Measurements from ENCODE around the gene GBX2. TPM values are rescaled to one million over a fixed set of nuclear protein-coding genes. Genes with fewer than 3 reads are reported as not detected.

The GBX2 gene
- total RNA-seq, 1 donor from 2014 or later: not detected

- no peak for FAIRE-seq
- TF ChIP-seq, protein P1, sequence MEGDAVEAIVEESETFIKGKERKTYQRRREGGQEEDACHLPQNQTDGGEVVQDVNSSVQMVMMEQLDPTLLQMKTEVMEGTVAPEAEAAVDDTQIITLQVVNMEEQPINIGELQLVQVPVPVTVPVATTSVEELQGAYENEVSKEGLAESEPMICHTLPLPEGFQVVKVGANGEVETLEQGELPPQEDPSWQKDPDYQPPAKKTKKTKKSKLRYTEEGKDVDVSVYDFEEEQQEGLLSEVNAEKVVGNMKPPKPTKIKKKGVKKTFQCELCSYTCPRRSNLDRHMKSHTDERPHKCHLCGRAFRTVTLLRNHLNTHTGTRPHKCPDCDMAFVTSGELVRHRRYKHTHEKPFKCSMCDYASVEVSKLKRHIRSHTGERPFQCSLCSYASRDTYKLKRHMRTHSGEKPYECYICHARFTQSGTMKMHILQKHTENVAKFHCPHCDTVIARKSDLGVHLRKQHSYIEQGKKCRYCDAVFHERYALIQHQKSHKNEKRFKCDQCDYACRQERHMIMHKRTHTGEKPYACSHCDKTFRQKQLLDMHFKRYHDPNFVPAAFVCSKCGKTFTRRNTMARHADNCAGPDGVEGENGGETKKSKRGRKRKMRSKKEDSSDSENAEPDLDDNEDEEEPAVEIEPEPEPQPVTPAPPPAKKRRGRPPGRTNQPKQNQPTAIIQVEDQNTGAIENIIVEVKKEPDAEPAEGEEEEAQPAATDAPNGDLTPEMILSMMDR (IDR thresholded peaks at IDR 0.05; ENCODE audit: insufficient read depth, low read length, severe bottlenecking): no peak
- Histone ChIP-seq H3K27me3 (ENCODE audit: control insufficient read depth, insufficient read depth, low read length) (peaks cover 22% of the 10 kb centered on the region), H3K4me3 (ENCODE audit: low read depth, low read length) (no peak overlapping the region), H3K36me3 (ENCODE audit: control insufficient read depth, insufficient read depth, low read length) (no peaks in the 10 kb centered on the region)
- DNase-seq (ENCODE audit: low read depth): no peak
Observed at GRCh38 chr2:236158969-236159777, 9.0 kb downstream of the GBX2 start.

DNA sequence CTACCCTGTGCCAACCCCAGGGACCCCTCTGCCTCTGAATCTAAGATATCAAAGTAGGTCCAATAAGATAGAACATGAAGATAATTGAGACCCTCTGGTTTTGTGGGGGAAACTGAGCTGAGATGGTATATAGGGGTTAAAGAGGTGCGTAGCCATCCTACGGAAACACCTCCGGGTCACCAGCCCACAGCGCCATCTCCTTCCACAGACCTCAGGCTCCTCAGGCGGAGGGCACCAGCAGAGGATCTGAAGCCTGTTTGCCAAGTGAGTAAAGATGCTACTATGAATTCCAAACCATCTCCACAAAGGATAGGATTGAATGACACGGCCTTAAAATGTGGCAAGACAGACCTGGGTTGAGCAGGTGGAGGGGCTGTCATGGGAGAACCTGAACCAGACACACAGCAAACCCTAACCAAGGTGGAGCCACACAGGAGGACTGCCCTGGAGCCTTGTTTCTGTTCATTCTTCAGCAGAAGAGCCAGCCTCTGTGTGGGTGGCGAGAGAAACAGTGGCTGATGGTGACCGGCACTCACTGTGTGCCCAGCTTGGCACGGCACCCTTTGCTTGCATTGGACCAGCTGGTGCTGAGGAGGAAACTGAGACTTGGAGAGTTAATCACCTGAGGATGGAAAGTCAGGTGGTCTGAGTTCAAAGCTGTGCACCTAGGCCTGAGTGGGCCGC is 10.2 kb downstream of the GBX2 start:
- Histone ChIP-seq H3K27me3 (ENCODE audit: control insufficient read depth, insufficient read depth, low read length) (peaks cover 16% of the 10 kb centered on the region), H3K36me3 (ENCODE audit: control insufficient read depth, insufficient read depth, low read length) (no peaks in the 10 kb centered on the region), H3K4me3 (ENCODE audit: low read depth, low read length) (no peak overlapping the region)
- TF ChIP-seq, protein P1 (IDR thresholded peaks at IDR 0.05; ENCODE audit: insufficient read depth, low read length, severe bottlenecking): no peak
- FAIRE-seq (peak; percentile 43), DNase-seq (ENCODE audit: low read depth) (no peak)

DNA sequence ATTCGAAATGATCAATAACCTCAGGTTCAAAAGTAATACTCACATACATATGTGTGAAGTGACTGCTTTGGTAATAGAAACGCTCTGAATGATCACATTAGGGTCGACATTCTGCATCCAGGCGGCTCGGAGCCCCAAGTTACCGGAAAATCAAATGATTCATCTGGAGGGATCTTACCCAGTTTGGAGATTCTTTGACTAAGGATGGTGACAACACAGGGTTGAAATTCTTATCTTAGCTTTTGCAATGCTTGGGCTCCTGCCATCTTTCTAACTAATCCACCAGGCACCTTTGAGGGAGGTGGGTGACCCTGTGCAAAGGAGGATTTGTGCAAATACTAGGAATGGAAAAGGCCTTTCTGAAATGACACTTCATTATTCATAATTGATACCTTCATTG is 10.8 kb downstream of the GBX2 start:
- H3K27me3 ChIP-seq (ENCODE audit: control insufficient read depth, insufficient read depth, low read length): peaks cover 16% of the 10 kb centered on the region
- DNase-seq (ENCODE audit: low read depth) (no peak), FAIRE-seq (no peak)

DNA sequence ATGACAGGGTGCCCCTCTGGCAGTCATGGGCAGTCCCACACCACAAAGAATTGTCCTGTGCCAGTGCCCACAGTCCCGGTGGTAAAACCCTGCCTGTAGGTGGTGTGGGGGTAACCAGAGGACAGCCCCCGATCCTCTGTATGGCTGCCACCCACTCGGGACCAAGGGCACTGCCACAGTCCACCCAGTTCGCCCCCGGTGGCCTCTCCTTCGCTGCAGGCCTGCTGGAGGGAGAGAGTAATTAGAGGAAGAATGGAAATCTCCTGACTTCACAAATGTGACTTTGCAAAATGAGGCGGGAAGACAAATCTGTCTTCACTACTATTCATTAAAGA is 11.4 kb downstream of the GBX2 start:
- Histone ChIP-seq H3K4me3 (ENCODE audit: low read depth, low read length) (no peak overlapping the region), H3K36me3 (ENCODE audit: control insufficient read depth, insufficient read depth, low read length) (no peaks in the 10 kb centered on the region), H3K27me3 (ENCODE audit: control insufficient read depth, insufficient read depth, low read length) (peaks cover 16% of the 10 kb centered on the region)
- FAIRE-seq (no peak), DNase-seq (ENCODE audit: low read depth) (no peak)
- TF ChIP-seq, protein P1 (IDR thresholded peaks at IDR 0.05; ENCODE audit: insufficient read depth, low read length, severe bottlenecking): no peak

More for the DNA sequence above, 10.8 kb downstream of the GBX2 start:
- Histone ChIP-seq H3K4me3 (ENCODE audit: low read depth, low read length) (no peak overlapping the region), H3K36me3 (ENCODE audit: control insufficient read depth, insufficient read depth, low read length) (no peaks in the 10 kb centered on the region)
- TF ChIP-seq, protein P1 (IDR thresholded peaks at IDR 0.05; ENCODE audit: insufficient read depth, low read length, severe bottlenecking): no peak

GRCh38 chr2:236156095-236156859 is 11.9 kb downstream of the GBX2 start:
- H3K36me3 ChIP-seq (ENCODE audit: control insufficient read depth, insufficient read depth, low read length): no peaks in the 10 kb centered on the region
- TF ChIP-seq, protein P1 (IDR thresholded peaks at IDR 0.05; ENCODE audit: insufficient read depth, low read length, severe bottlenecking): no peak
- H3K27me3 ChIP-seq (ENCODE audit: control insufficient read depth, insufficient read depth, low read length): peaks cover 16% of the 10 kb centered on the region
- no peak overlapping the region for H3K4me3 ChIP-seq (ENCODE audit: low read depth, low read length)
- no peak for DNase-seq (ENCODE audit: low read depth)
- FAIRE-seq: no peak

Data from bronchial epithelial cell (primary cell).